H1 (cell line): ENCODE measurements around the gene RHEX. TPM values are rescaled to one million over a fixed set of nuclear protein-coding genes. Genes with fewer than 3 reads are reported as not detected.

Experiments
- CHD2 ChIP-seq: IDR thresholded peaks from 2 replicates; pipeline ENCODE4 v1.6.1; 2012; ENCODE audit warnings: low read length, improper control_type of control experiment
- CHD7 ChIP-seq: fragments of 300-600 bp; sonication (generic); IDR thresholded peaks from 2 replicates; pipeline ENCODE4 v1.7.1; 2012; ENCODE audit warnings: low read length, moderate library complexity, mild to moderate bottlenecking, inconsistent platforms; ENCODE audit not compliant: insufficient replicate concordance
- EGR1 ChIP-seq: IDR thresholded peaks from 2 replicates; pipeline ENCODE4 v1.6.1; 2011; ENCODE audit warnings: low read depth, low read length, borderline replicate concordance
- KDM4A ChIP-seq: IDR thresholded peaks from one replicate; pipeline ENCODE4 v1.7.1; 2012; ENCODE audit warnings: low read depth, mild to moderate bottlenecking, moderate library complexity, low read length, inconsistent platforms; ENCODE audit not compliant: severe bottlenecking
- PHF8 ChIP-seq: fragments of 200-600 bp; sonication (generic); conservative IDR thresholded peaks from 2 replicates; pipeline ENCODE4 v1.7.1; 2012; ENCODE audit warnings: low read depth, mild to moderate bottlenecking, inconsistent platforms, low read length, moderate library complexity
- RXRA ChIP-seq: IDR thresholded peaks from 2 replicates; pipeline ENCODE4 v1.6.1; 2011; ENCODE audit warnings: low read depth, mild to moderate bottlenecking, low read length, moderate library complexity; ENCODE audit not compliant: insufficient read depth
- SIRT6 ChIP-seq: IDR thresholded peaks from one replicate; pipeline ENCODE4 v1.7.1; 2012; ENCODE audit warnings: low read length, inconsistent platforms
- SP4 ChIP-seq: IDR thresholded peaks from 2 replicates; pipeline ENCODE4 v1.6.1; 2012; ENCODE audit warnings: low read length, inconsistent platforms
- YY1 ChIP-seq: IDR thresholded peaks from 2 replicates; pipeline ENCODE4 v1.6.1; 2011; ENCODE audit warnings: low read depth, mild to moderate bottlenecking, low read length
- polyA plus RNA-seq, 7 experiments: library from polyadenylated mRNA; depleted of rRNA in 3 of 7; stranded (reverse) in 5 of 7; unstranded in 2 of 7; fragments of >200 nt in 5 of 7; fragments of 200-250 nt in 2 of 7; gene quantifications; 1 replicate in 5 of 7; 2 replicates in 1 of 7; 4 replicates in 1 of 7; pipeline versions ENCODE4 v1.2.1 to v1.2.3, GENCODE V29; 2011 to 2013; ENCODE audit warnings: missing spikeins in 2 of 7, mixed read lengths in 2 of 7
- total RNA-seq: library from RNA; stranded (reverse); fragmentation: NEBNext Ultra II Directional; extraction: Animal tissue kit (Norgen Biotek cat#: 25700); gene quantifications from 2 replicates; pipeline ENCODE4 v1.2.1, GENCODE V29; 2021

RHEX gene
- total and polyA plus RNA-seq, 2 of the 8 experiments (the other 6 are each of a cell fraction or from before 2014, with no cell fraction given) = not detected

DNA sequence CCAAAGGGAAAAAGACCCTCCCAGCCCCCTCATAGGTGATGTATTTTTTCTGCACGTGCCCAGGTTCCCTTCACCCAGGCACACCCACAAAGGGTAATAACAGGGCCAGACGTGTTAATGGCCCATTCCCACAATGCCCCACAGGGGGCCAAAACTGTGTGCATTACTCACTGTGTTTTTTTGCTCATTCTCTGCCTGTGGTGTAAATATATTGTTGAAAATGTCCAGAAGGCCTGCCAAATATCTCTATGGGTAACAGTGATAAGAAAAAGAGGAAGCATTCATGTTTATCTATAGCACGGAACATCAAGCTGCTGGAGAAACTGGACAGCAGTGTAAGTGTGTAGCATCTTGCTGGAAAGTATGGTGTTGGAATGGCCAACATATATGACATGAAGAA, 21.9 kb downstream of the RHEX start (continued):
- TF ChIP-seq CHD7 = no peak
- no peak for TF ChIP-seq KDM4A
- no peak for TF ChIP-seq RXRA
- no peak for TF ChIP-seq CHD2
- no peak for TF ChIP-seq SP4
- no peak for TF ChIP-seq PHF8
- TF ChIP-seq SIRT6 = no peak
- TF ChIP-seq YY1 = no peak
- no peak for TF ChIP-seq EGR1
- TF ChIP-seq, all 59 proteins: peak for 0
